Epithelial cell of proximal tubule (primary cell): ENCODE data around the gene MEOX1. TPM values are rescaled to one million over a fixed set of nuclear protein-coding genes. Genes with fewer than 3 reads are reported as not detected.

Experiments used
- DNase-seq: peaks from one replicate; pipeline ENCODE4 v3.0.0-alpha.2; 2011; ENCODE audit warnings: low read depth
- H3K4me3 ChIP-seq: 2 replicates; pipeline ENCODE4 v1.5.1; 2011; ENCODE audit warnings: low read depth, mild to moderate bottlenecking, low read length
- CTCF ChIP-seq: conservative IDR thresholded peaks from 2 replicates; pipeline ENCODE4 v1.5.1; 2012; ENCODE audit warnings: low read depth, mild to moderate bottlenecking, low read length
- total RNA-seq: library from RNA; depleted of rRNA; stranded (reverse); fragments of >200 nt; gene quantifications from 2 replicates; pipeline ENCODE4 v1.2.3, GENCODE V29; 2015

The MEOX1 gene
- total RNA-seq, 1 donor from 2014 or later: not detected

- no peak overlapping the region for H3K4me3 ChIP-seq
- no peak for DNase-seq
- TF ChIP-seq CTCF: no peak
Measured at GRCh38 chr17:43671755-43672519, 10.2 kb upstream of the MEOX1 start.

GRCh38 chr17:43671031-43671692 is 9.4 kb upstream of the MEOX1 start:
- TF ChIP-seq CTCF: no peak
- no peak for DNase-seq
- H3K4me3 ChIP-seq: no peak overlapping the region

GRCh38 chr17:43670645-43671030 is 8.9 kb upstream of the MEOX1 start:
- H3K4me3 ChIP-seq: no peak overlapping the region
- DNase-seq: no peak
- no peak for TF ChIP-seq CTCF

GRCh38 chr17:43669971-43670644 is 8.4 kb upstream of the MEOX1 start:
- no peak for TF ChIP-seq CTCF
- DNase-seq: no peak
- no peak overlapping the region for H3K4me3 ChIP-seq

GRCh38 chr17:43667947-43668348 is 6.2 kb upstream of the MEOX1 start:
- no peak for TF ChIP-seq CTCF
- no peak overlapping the region for H3K4me3 ChIP-seq
- DNase-seq: no peak

- no peak overlapping the region for H3K4me3 ChIP-seq
- no peak for DNase-seq
- no peak for TF ChIP-seq CTCF
Measured at GRCh38 chr17:43667506-43667905, 5.8 kb upstream of the MEOX1 start.

- H3K4me3 ChIP-seq: no peak overlapping the region
- no peak for DNase-seq
- TF ChIP-seq CTCF: no peak
Measured at GRCh38 chr17:43665937-43666236, 4.2 kb upstream of the MEOX1 start.
